ENCODE data around the gene COMMD7. TPM values are rescaled to one million over a fixed set of nuclear protein-coding genes. Genes with fewer than 3 reads are reported as not detected.

COMMD7 gene
- total RNA-seq, 1 experiment from 2014 or later: 26.7 TPM

Other genes starting within 250 kb of the COMMD7 start
- gene NOL4L, start 158.1 kb downstream of the COMMD7 start, total RNA-seq (2014; rRNA removed): 1.4 and 3.0 TPM in 2 replicates
- not detected in 2 replicates for gene C20orf203, start 69.5 kb downstream of the COMMD7 start, total RNA-seq (2014; rRNA removed)
- gene DNMT3B, start 18.9 kb upstream of the COMMD7 start, total RNA-seq (2014; rRNA removed): 1.2 TPM in 2 replicates
- gene MAPRE1, start 76.5 kb upstream of the COMMD7 start, total RNA-seq (2014; rRNA removed): 152 and 158 TPM in 2 replicates
- 0.17 TPM in 1 of 2 replicates, not detected in the other for gene EFCAB8, start 115.5 kb upstream of the COMMD7 start, total RNA-seq (2014; rRNA removed)

Measured in LHCN-M2 (cell line).